Measurements from ENCODE around the gene DYNLT2B.
"Not testable (repeated sequence)": the region's sequence is repeated elsewhere in the genome, so short reads cannot be mapped to it uniquely, and the experiment has no call there.

The DYNLT2B gene

GRCh38 chr3:196272826-196273225, 45.2 kb downstream of the DYNLT2B start:
- DNase-seq (ENCODE audit: low spot score): no peak

- no peak for DNase-seq (ENCODE audit: low spot score)
Observed at GRCh38 chr3:196270499-196270898, 47.5 kb downstream of the DYNLT2B start.

- no peak for DNase-seq (ENCODE audit: low spot score)
Observed at GRCh38 chr3:196268284-196269163, 49.5 kb downstream of the DYNLT2B start.

GRCh38 chr3:196263819-196264218, 54.2 kb downstream of the DYNLT2B start:
- no peak for DNase-seq (ENCODE audit: low spot score)

GRCh38 chr3:196260784-196261183, 57.3 kb downstream of the DYNLT2B start:
- DNase-seq (ENCODE audit: low spot score): no peak

GRCh38 chr3:196255776-196256175, 62.3 kb downstream of the DYNLT2B start:
- no peak for DNase-seq (ENCODE audit: low spot score)

GRCh38 chr3:196254376-196255283, 63.4 kb downstream of the DYNLT2B start:
- no peak for DNase-seq (ENCODE audit: low spot score)

GRCh38 chr3:196251918-196252317, 66.1 kb downstream of the DYNLT2B start:
- no peak for DNase-seq (ENCODE audit: low spot score)

- peak; percentile 25 for DNase-seq (ENCODE audit: low spot score)
Observed at GRCh38 chr3:196246612-196247308, 71.3 kb downstream of the DYNLT2B start.

- DNase-seq (ENCODE audit: low spot score): not testable (repeated sequence)
Observed at GRCh38 chr3:196244166-196244565, 73.9 kb downstream of the DYNLT2B start.

- no peak for DNase-seq (ENCODE audit: low spot score)
Observed at GRCh38 chr3:196241704-196242103, 76.3 kb downstream of the DYNLT2B start.
